HEK293T (cell line): ENCODE data around the gene NLRP12.

Source experiments
- BHLHE40 ChIP-seq: fragments of 450-650 bp; IDR thresholded peaks from 2 replicates; pipeline ENCODE4 v1.6.1; 2016; ENCODE audit warnings: mild to moderate bottlenecking, moderate library complexity, borderline replicate concordance
- ELF4 ChIP-seq: fragments of 450-650 bp; IDR thresholded peaks from 2 replicates; pipeline ENCODE4 v1.6.1; 2017; ENCODE audit warnings: antibody characterized with exemption
- FOXK2 ChIP-seq: fragments of 450-650 bp; IDR thresholded peaks from 2 replicates; pipeline ENCODE4 v1.6.1; 2016; ENCODE audit warnings: mild to moderate bottlenecking
- FOXM1 ChIP-seq: fragments of 450-650 bp; IDR thresholded peaks from 2 replicates; pipeline ENCODE4 v1.6.1; 2017; ENCODE audit warnings: mild to moderate bottlenecking, borderline replicate concordance
- HDGF ChIP-seq: fragments of 450-650 bp; IDR thresholded peaks from 2 replicates; pipeline ENCODE4 v1.6.1; 2017; ENCODE audit warnings: antibody characterized with exemption, borderline replicate concordance
- LEF1 ChIP-seq: fragments of 450-650 bp; IDR thresholded peaks from 2 replicates; pipeline ENCODE4 v1.6.1; 2017; ENCODE audit warnings: mild to moderate bottlenecking, borderline replicate concordance
- PKNOX1 ChIP-seq: fragments of 450-650 bp; IDR thresholded peaks from 2 replicates; pipeline ENCODE4 v1.6.1; 2016
- SP1 ChIP-seq: fragments of 450-650 bp; IDR thresholded peaks from 2 replicates; pipeline ENCODE4 v1.6.1; 2017
- SUZ12 ChIP-seq: fragments of 450-650 bp; IDR thresholded peaks from 2 replicates; pipeline ENCODE4 v1.6.1; 2016; ENCODE audit warnings: mild to moderate bottlenecking
- ZNF384 ChIP-seq: fragments of 450-650 bp; IDR thresholded peaks from 2 replicates; pipeline ENCODE4 v1.6.1; 2016

- TF ChIP-seq BHLHE40 (no peak), SP1 (no peak), SUZ12 (no peak), ELF4 (no peak), FOXM1 (no peak), FOXK2 (no peak), PKNOX1 (no peak), ZNF384 (no peak), LEF1 (no peak), HDGF (no peak)
Observed at GRCh38 chr19:53868892-53869804, 45.0 kb upstream of the NLRP12 start.
